GM13977 (cell line): ENCODE data around the gene RAB3A.

Source experiments
- DNase-seq: peaks from one replicate; pipeline ENCODE4 v3.0.0; 2012; ENCODE audit warnings: low spot score
- in situ Hi-C: fragments of 300-500 bp; cut with MboI; formaldehyde crosslinking; loops from one replicate; pipeline ENCODE4 v1.12.0; 2022; ENCODE audit warnings: low sequenced_read_pairs, low pct_unique_long_range_greater_than_20kb, mixed read lengths, inconsistent platforms; ENCODE audit not compliant: unreplicated experiment
- TF ChIP-seq, protein P1 (sequence below): IDR thresholded peaks from 2 replicates; pipeline ENCODE4 v1.5.1; 2012; ENCODE audit warnings: mild to moderate bottlenecking, control low read depth; ENCODE audit not compliant: insufficient read depth; ENCODE audit errors: extremely low read depth, missing control alignments

RAB3A gene

GRCh38 chr19:18193388-18194180 lies 10.3 kb downstream of the RAB3A start:
- in situ Hi-C loops: no loop called here
- TF ChIP-seq, protein P1, sequence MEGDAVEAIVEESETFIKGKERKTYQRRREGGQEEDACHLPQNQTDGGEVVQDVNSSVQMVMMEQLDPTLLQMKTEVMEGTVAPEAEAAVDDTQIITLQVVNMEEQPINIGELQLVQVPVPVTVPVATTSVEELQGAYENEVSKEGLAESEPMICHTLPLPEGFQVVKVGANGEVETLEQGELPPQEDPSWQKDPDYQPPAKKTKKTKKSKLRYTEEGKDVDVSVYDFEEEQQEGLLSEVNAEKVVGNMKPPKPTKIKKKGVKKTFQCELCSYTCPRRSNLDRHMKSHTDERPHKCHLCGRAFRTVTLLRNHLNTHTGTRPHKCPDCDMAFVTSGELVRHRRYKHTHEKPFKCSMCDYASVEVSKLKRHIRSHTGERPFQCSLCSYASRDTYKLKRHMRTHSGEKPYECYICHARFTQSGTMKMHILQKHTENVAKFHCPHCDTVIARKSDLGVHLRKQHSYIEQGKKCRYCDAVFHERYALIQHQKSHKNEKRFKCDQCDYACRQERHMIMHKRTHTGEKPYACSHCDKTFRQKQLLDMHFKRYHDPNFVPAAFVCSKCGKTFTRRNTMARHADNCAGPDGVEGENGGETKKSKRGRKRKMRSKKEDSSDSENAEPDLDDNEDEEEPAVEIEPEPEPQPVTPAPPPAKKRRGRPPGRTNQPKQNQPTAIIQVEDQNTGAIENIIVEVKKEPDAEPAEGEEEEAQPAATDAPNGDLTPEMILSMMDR: no peak
- DNase-seq: peak; percentile 7

GRCh38 chr19:18192673-18193387 lies 11.0 kb downstream of the RAB3A start, which contains the start of gene MPV17L2:
MPV17L2 (plus strand) TSS chr19:18193218; CDS start chr19:18193282, 64 bp downstream.
- peak; percentile 96 for DNase-seq
- in situ Hi-C loops: no loop called here
- TF ChIP-seq, protein P1: no peak

GRCh38 chr19:18191640-18192062 lies 12.2 kb downstream of the RAB3A start:
- no peak for DNase-seq
- TF ChIP-seq, protein P1: no peak
- in situ Hi-C loops: no loop called here

GRCh38 chr19:18190278-18190677 lies 13.6 kb downstream of the RAB3A start:
- DNase-seq: no peak
- TF ChIP-seq, protein P1: no peak
- in situ Hi-C loops: no loop called here

DNA sequence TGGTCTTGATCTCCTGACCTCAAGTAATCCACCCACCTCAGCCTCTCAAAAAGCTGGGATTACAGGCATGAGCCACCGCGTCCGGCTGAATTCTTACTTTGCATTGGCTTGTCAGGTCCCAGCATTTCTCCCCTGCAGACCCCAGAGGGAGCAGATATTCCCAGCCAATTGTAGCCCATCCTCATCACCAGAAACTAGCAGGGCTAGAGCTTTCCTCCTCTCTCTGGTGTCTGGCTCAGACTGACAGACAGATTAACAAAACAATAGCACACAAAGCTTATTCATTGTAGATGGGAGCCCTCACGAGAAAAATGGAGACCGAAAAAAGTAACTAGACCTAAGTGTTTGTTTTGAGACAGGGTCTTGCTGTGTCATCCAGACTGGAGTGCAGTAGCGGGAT lies 18.3 kb downstream of the RAB3A start:
- no peak for DNase-seq
- TF ChIP-seq, protein P1: no peak
- in situ Hi-C loops: no loop called here

DNA sequence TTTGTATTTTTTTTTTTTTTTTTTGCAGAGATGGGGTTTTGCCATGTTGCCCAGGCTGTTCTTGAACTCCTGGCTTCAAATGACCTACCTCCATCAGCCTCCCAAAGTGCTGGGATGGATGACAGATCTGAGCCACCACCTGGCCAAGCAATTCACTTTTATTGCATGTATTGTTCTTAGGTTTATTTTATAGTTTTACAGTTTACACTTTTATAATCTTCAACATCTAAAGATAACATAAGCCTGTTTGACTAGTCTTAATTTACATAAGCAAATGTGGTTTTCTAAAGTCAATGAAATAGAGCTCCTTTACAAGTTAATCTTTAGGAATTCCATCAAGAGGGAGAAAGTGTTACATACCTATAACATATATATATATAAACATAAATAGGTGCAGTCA lies 20.3 kb downstream of the RAB3A start:
- in situ Hi-C loops: no loop called here
- TF ChIP-seq, protein P1: no peak
- no peak for DNase-seq
